ENCODE measurements around the gene ASAH2. TPM values are rescaled to one million over a fixed set of nuclear protein-coding genes. Genes with fewer than 3 reads are reported as not detected.

The ASAH2 gene
- total and polyA plus RNA-seq, 7 donors: under 0.01 to 4.9 (median 0.41) TPM; not detected in 1

DNA sequence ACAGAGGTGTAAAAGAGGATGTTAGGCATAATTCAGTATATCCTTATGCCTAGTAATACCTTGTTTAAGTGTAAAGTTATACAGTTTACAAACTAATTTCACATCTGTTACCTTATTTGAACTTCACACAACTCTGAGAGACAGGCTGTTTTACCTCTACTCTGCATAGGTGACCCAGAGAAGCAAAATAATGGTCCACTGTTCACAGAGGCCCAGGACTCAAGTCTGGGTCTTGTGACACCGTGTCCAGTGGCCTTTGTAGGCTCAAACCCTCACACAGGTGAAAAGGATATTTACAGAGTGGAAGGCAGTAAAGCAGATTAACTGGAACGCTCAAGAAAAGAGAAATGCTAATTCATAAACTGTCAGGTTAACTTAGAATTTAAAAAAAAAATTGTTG, 32.1 kb downstream of the ASAH2 start:
- Histone ChIP-seq H3K4me1 (no peaks in the 10 kb centered on the region), H3K27me3 (no peaks in the 10 kb centered on the region), H3K9me3 (no peaks in the 10 kb centered on the region), H3K4me3 (no peak overlapping the region), H3K27ac (no peak overlapping the region), H3K36me3 (no peaks in the 10 kb centered on the region)
- DNase-seq: no peak
- TF ChIP-seq, protein P1, sequence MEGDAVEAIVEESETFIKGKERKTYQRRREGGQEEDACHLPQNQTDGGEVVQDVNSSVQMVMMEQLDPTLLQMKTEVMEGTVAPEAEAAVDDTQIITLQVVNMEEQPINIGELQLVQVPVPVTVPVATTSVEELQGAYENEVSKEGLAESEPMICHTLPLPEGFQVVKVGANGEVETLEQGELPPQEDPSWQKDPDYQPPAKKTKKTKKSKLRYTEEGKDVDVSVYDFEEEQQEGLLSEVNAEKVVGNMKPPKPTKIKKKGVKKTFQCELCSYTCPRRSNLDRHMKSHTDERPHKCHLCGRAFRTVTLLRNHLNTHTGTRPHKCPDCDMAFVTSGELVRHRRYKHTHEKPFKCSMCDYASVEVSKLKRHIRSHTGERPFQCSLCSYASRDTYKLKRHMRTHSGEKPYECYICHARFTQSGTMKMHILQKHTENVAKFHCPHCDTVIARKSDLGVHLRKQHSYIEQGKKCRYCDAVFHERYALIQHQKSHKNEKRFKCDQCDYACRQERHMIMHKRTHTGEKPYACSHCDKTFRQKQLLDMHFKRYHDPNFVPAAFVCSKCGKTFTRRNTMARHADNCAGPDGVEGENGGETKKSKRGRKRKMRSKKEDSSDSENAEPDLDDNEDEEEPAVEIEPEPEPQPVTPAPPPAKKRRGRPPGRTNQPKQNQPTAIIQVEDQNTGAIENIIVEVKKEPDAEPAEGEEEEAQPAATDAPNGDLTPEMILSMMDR (IDR thresholded peaks at IDR 0.05): no peak
- TF ChIP-seq POLR2A (IDR thresholded peaks at IDR 0.05) (no peak), POLR2AphosphoS5 (IDR thresholded peaks at IDR 0.05) (no peak), EP300 (IDR thresholded peaks at IDR 0.05) (no peak)
- 84 to 85% methylated on average over 2 of the region's 2 CpGs for WGBS, 2 donors
- intact Hi-C loops (cut with DNase I): no loop called here

DNA sequence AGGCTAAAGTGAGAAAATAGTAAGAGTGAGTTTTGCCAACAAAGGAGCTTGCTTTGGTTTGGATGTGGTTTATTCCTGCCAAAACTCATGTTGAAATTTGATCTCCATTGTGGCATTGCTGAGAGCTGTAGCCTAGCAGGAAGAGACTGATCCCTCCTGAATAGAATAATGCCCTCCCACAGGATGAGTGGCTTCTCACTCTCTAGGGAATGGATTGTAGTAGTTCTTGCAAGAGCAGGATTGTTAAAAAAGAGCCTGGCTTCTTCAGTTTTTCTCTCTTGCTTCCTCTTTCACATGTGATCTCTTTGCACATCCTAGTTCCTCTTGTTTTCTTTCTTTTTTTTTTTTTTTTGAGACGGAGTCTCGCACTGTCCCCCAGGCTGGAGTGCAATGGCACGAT, 34.4 kb downstream of the ASAH2 start:
- intact Hi-C loops (cut with DNase I): no loop called here
- 80 to 90% methylated on average over 3 of the region's 3 CpGs for WGBS, 2 donors
- no peak overlapping the region for H3K4me3 ChIP-seq
- H3K9me3 ChIP-seq: no peaks in the 10 kb centered on the region
- DNase-seq: no peak
- no peak overlapping the region for H3K27ac ChIP-seq
- H3K36me3 ChIP-seq: no peaks in the 10 kb centered on the region
- TF ChIP-seq POLR2A (IDR thresholded peaks at IDR 0.05) (no peak), EP300 (IDR thresholded peaks at IDR 0.05) (no peak), POLR2AphosphoS5 (IDR thresholded peaks at IDR 0.05) (no peak)
- TF ChIP-seq, protein P1 (IDR thresholded peaks at IDR 0.05): no peak
- H3K27me3 ChIP-seq: no peaks in the 10 kb centered on the region
- H3K4me1 ChIP-seq: no peaks in the 10 kb centered on the region

DNA sequence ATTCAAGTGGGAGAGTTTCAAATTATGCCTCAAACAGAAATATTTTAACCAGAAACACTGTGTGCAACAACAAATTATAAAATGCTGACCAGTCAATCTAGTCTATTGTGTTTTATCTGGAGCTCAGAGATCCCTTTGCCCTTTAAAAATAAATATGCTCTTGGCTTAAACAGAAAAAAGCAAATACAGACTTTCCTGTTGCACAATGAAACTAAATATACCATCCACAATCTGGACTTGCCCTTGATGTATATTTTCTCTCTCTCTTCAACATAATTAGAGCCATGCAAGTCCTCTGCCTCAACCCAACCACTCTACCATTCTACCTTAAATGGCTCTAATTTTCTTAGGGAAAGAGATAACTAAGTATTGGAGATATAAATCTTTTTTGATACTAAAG, 34.9 kb downstream of the ASAH2 start:
- H3K9me3 ChIP-seq: no peaks in the 10 kb centered on the region
- H3K4me1 ChIP-seq: no peaks in the 10 kb centered on the region
- H3K27me3 ChIP-seq: no peaks in the 10 kb centered on the region
- H3K27ac ChIP-seq: no peak overlapping the region
- DNase-seq: no peak
- intact Hi-C loops (cut with DNase I): no loop called here
- no peak overlapping the region for H3K4me3 ChIP-seq
- H3K36me3 ChIP-seq: no peaks in the 10 kb centered on the region
- TF ChIP-seq, protein P1 (IDR thresholded peaks at IDR 0.05): no peak
- TF ChIP-seq POLR2A (IDR thresholded peaks at IDR 0.05): no peak
- no peak for TF ChIP-seq EP300 (IDR thresholded peaks at IDR 0.05)
- no peak for TF ChIP-seq POLR2AphosphoS5 (IDR thresholded peaks at IDR 0.05)

DNA sequence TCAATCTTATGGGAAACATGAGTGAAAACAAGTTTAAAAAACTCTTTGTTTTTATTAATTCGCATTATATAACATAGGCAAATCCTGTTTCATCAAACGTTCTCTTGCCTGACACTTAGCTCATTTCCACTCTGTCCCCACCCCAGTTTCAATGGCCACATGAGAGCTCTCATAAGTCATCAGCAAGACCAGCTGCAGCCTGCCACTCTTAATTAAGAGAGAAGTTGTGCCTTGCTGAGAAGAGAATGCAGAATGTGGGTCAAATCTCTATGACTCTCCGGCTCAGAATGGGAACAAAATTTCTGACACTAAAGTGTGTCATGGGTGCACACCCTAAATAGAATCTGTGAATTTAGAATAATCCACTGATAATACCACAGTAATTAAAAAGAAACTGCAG, 39.6 kb downstream of the ASAH2 start:
- DNase-seq: no peak
- 76 to 81% methylated on average over 3 of the region's 3 CpGs for WGBS, 2 donors
- intact Hi-C loops (cut with DNase I): no loop called here
- no peaks in the 10 kb centered on the region for H3K9me3 ChIP-seq
- no peaks in the 10 kb centered on the region for H3K27me3 ChIP-seq
- H3K27ac ChIP-seq: no peak overlapping the region
- TF ChIP-seq POLR2A (IDR thresholded peaks at IDR 0.05): no peak
- no peak for TF ChIP-seq EP300 (IDR thresholded peaks at IDR 0.05)
- TF ChIP-seq, protein P1 (IDR thresholded peaks at IDR 0.05): no peak
- TF ChIP-seq POLR2AphosphoS5 (IDR thresholded peaks at IDR 0.05): no peak
- H3K4me3 ChIP-seq: no peak overlapping the region
- H3K36me3 ChIP-seq: no peaks in the 10 kb centered on the region
- H3K4me1 ChIP-seq: no peaks in the 10 kb centered on the region

DNA sequence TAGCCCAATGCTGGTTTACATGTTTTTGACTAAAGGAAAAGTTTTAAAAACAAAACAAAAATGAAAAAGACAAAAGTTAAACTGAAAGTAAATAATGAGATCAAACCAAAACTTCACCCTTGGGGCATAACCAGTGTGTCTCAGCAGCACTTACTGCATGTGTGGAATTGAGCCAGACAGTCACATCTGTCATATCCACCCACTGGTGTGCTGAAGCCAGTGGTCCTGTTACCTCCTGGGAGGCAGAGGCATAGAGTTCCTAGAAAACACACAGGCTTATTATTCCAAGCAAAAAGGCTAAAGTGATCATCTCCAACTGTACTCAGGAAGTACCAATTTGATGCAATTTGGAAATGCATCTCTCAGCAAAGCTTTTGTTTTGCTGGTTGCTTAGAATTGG, 40.4 kb downstream of the ASAH2 start:
- intact Hi-C loops (cut with DNase I): no loop called here
- TF ChIP-seq, protein P1 (IDR thresholded peaks at IDR 0.05): no peak
- TF ChIP-seq POLR2A (IDR thresholded peaks at IDR 0.05) (no peak), POLR2AphosphoS5 (IDR thresholded peaks at IDR 0.05) (no peak), EP300 (IDR thresholded peaks at IDR 0.05) (no peak)
- no peak for DNase-seq
- no peaks in the 10 kb centered on the region for H3K4me1 ChIP-seq
- H3K36me3 ChIP-seq: no peaks in the 10 kb centered on the region
- no peak overlapping the region for H3K27ac ChIP-seq
- H3K27me3 ChIP-seq: no peaks in the 10 kb centered on the region
- H3K4me3 ChIP-seq: no peak overlapping the region
- H3K9me3 ChIP-seq: no peaks in the 10 kb centered on the region
